Measurements from ENCODE around the gene CSNK1A1. TPM values are rescaled to one million over a fixed set of nuclear protein-coding genes. Genes with fewer than 3 reads are reported as not detected.
"Not testable (repeated sequence)": the region's sequence is repeated elsewhere in the genome, so short reads cannot be mapped to it uniquely, and the experiment has no call there.

The CSNK1A1 gene
- total RNA-seq, 1 experiment from 2014 or later = 193 TPM

- peaks cover 28% of the 10 kb centered on the region for H4K20me1 ChIP-seq (ENCODE audit: insufficient read depth, low read depth, low read length)
- H3K27me3 ChIP-seq (ENCODE audit: low read length) = no peaks in the 10 kb centered on the region
- no peak overlapping the region for H2AFZ ChIP-seq (ENCODE audit: low read length)
These were observed 29.2 kb downstream of the CSNK1A1 start for GRCh38 chr5:149521739-149522685.

GRCh38 chr5:149519601-149520000 is 31.6 kb downstream of the CSNK1A1 start:
- H2AFZ ChIP-seq (ENCODE audit: low read length) = no peak overlapping the region
- H3K27me3 ChIP-seq (ENCODE audit: low read length) = no peaks in the 10 kb centered on the region
- peaks cover 11% of the 10 kb centered on the region; the same call in 1 of the 2 replicates for H4K20me1 ChIP-seq (ENCODE audit: insufficient read depth, low read depth, low read length)
- H3K36me3 ChIP-seq (ENCODE audit: insufficient read depth, low read length) = peaks cover 50% of the 10 kb centered on the region; the same call in 1 of the 2 replicates
- no peaks in the 10 kb centered on the region for H3K9me2 ChIP-seq (replicated peaks; ENCODE audit: insufficient read depth, low read length)
- H3K4me2 ChIP-seq (ENCODE audit: low read depth, low read length, poor library complexity, severe bottlenecking) = no peak overlapping the region
- H3K27ac ChIP-seq (ENCODE audit: low read length) = no peak overlapping the region
- peaks cover 99% of the 10 kb centered on the region for H3K79me2 ChIP-seq (ENCODE audit: low read length)
- H3K9me3 ChIP-seq (ENCODE audit: low read length) = no peaks in the 10 kb centered on the region
- H3K9ac ChIP-seq (ENCODE audit: low read length) = no peak overlapping the region
- no peak overlapping the region for H3K4me3 ChIP-seq (ENCODE audit: low read length)
- peaks cover 6% of the 10 kb centered on the region; the same call in 1 of the 2 replicates for H3K4me1 ChIP-seq (ENCODE audit: low read length)
- no peak for DNase-seq

More at GRCh38 chr5:149521739-149522685, 29.2 kb downstream of the CSNK1A1 start:
- H3K4me2 ChIP-seq (ENCODE audit: low read depth, low read length, poor library complexity, severe bottlenecking) = no peak overlapping the region
- DNase-seq = no peak
- H3K4me3 ChIP-seq (ENCODE audit: low read length) = no peak overlapping the region
- H3K79me2 ChIP-seq (ENCODE audit: low read length) = peaks cover 99% of the 10 kb centered on the region
- H3K9me2 ChIP-seq (replicated peaks; ENCODE audit: insufficient read depth, low read length) = no peaks in the 10 kb centered on the region
- no peak overlapping the region for H3K9ac ChIP-seq (ENCODE audit: low read length)
- no peaks in the 10 kb centered on the region for H3K9me3 ChIP-seq (ENCODE audit: low read length)
- peaks cover 6% of the 10 kb centered on the region; the same call in 1 of the 2 replicates for H3K4me1 ChIP-seq (ENCODE audit: low read length)
- no peak overlapping the region for H3K27ac ChIP-seq (ENCODE audit: low read length)
- peaks cover 52% of the 10 kb centered on the region; the same call in 1 of the 2 replicates for H3K36me3 ChIP-seq (ENCODE audit: insufficient read depth, low read length)

- Histone ChIP-seq H4K20me1 (ENCODE audit: insufficient read depth, low read depth, low read length) (peaks cover 10% of the 10 kb centered on the region; the same call in 1 of the 2 replicates), H3K4me1 (ENCODE audit: low read length) (peaks cover 6% of the 10 kb centered on the region; the same call in 1 of the 2 replicates), H3K27me3 (ENCODE audit: low read length) (no peaks in the 10 kb centered on the region), H3K4me3 (ENCODE audit: low read length) (no peak overlapping the region), H3K9me2 (replicated peaks; ENCODE audit: insufficient read depth, low read length) (no peaks in the 10 kb centered on the region), H2AFZ (ENCODE audit: low read length) (no peak overlapping the region), H3K4me2 (ENCODE audit: low read depth, low read length, poor library complexity, severe bottlenecking) (no peak overlapping the region), H3K27ac (ENCODE audit: low read length) (no peak overlapping the region), H3K79me2 (ENCODE audit: low read length) (peaks cover 98% of the 10 kb centered on the region), H3K9me3 (ENCODE audit: low read length) (no peaks in the 10 kb centered on the region), H3K9ac (ENCODE audit: low read length) (no peak overlapping the region), H3K36me3 (ENCODE audit: insufficient read depth, low read length) (peaks cover 43% of the 10 kb centered on the region; the same call in 1 of the 2 replicates)
- no peak for DNase-seq
These were observed 32.6 kb downstream of the CSNK1A1 start for GRCh38 chr5:149518620-149519019.

GRCh38 chr5:149517461-149518122 is 33.6 kb downstream of the CSNK1A1 start:
- no peak overlapping the region for H3K4me3 ChIP-seq (ENCODE audit: low read length)
- H3K4me2 ChIP-seq (ENCODE audit: low read depth, low read length, poor library complexity, severe bottlenecking) = no peak overlapping the region
- peaks cover 6% of the 10 kb centered on the region; the same call in 1 of the 2 replicates for H3K4me1 ChIP-seq (ENCODE audit: low read length)
- H3K9ac ChIP-seq (ENCODE audit: low read length) = no peak overlapping the region
- peaks cover 98% of the 10 kb centered on the region for H3K79me2 ChIP-seq (ENCODE audit: low read length)
- no peaks in the 10 kb centered on the region for H3K9me2 ChIP-seq (replicated peaks; ENCODE audit: insufficient read depth, low read length)
- H3K27me3 ChIP-seq (ENCODE audit: low read length) = no peaks in the 10 kb centered on the region
- H3K9me3 ChIP-seq (ENCODE audit: low read length) = no peaks in the 10 kb centered on the region
- no peak for DNase-seq
- H4K20me1 ChIP-seq (ENCODE audit: insufficient read depth, low read depth, low read length) = peaks cover 9% of the 10 kb centered on the region; the same call in 1 of the 2 replicates
- no peak overlapping the region for H2AFZ ChIP-seq (ENCODE audit: low read length)
- H3K27ac ChIP-seq (ENCODE audit: low read length) = no peak overlapping the region
- peaks cover 43% of the 10 kb centered on the region; the same call in 1 of the 2 replicates for H3K36me3 ChIP-seq (ENCODE audit: insufficient read depth, low read length)

- H2AFZ ChIP-seq (ENCODE audit: low read length) = no peak overlapping the region
- DNase-seq = no peak
- H3K4me1 ChIP-seq (ENCODE audit: low read length) = peaks cover 4% of the 10 kb centered on the region; the same call in 1 of the 2 replicates
- H3K4me3 ChIP-seq (ENCODE audit: low read length) = no peak overlapping the region
- no peak overlapping the region for H3K9ac ChIP-seq (ENCODE audit: low read length)
- H3K9me3 ChIP-seq (ENCODE audit: low read length) = no peaks in the 10 kb centered on the region
- peaks cover 51% of the 10 kb centered on the region for H3K36me3 ChIP-seq (ENCODE audit: insufficient read depth, low read length)
- H3K4me2 ChIP-seq (ENCODE audit: low read depth, low read length, poor library complexity, severe bottlenecking) = no peak overlapping the region
- H4K20me1 ChIP-seq (ENCODE audit: insufficient read depth, low read depth, low read length) = peaks cover 9% of the 10 kb centered on the region; the same call in 1 of the 2 replicates
- no peak overlapping the region for H3K27ac ChIP-seq (ENCODE audit: low read length)
- H3K9me2 ChIP-seq (replicated peaks; ENCODE audit: insufficient read depth, low read length) = no peaks in the 10 kb centered on the region
- peaks cover 84% of the 10 kb centered on the region for H3K79me2 ChIP-seq (ENCODE audit: low read length)
- H3K27me3 ChIP-seq (ENCODE audit: low read length) = no peaks in the 10 kb centered on the region
These were observed 36.7 kb downstream of the CSNK1A1 start for GRCh38 chr5:149514512-149514911.

- not testable (repeated sequence) for H3K4me1 ChIP-seq (ENCODE audit: low read length); H3K9me3 ChIP-seq (ENCODE audit: low read length); H3K4me3 ChIP-seq (ENCODE audit: low read length); H4K20me1 ChIP-seq (ENCODE audit: insufficient read depth, low read depth, low read length); DNase-seq; H3K9me2 ChIP-seq (replicated peaks; ENCODE audit: insufficient read depth, low read length); H3K27me3 ChIP-seq (ENCODE audit: low read length); H2AFZ ChIP-seq (ENCODE audit: low read length); H3K9ac ChIP-seq (ENCODE audit: low read length); H3K27ac ChIP-seq (ENCODE audit: low read length); H3K4me2 ChIP-seq (ENCODE audit: low read depth, low read length, poor library complexity, severe bottlenecking)
- Histone ChIP-seq H3K36me3 (ENCODE audit: insufficient read depth, low read length) (peaks cover 50% of the 10 kb centered on the region), H3K79me2 (ENCODE audit: low read length) (peaks cover 73% of the 10 kb centered on the region)
These were observed 37.8 kb downstream of the CSNK1A1 start for GRCh38 chr5:149513372-149513947.

- H3K27me3 ChIP-seq (ENCODE audit: low read length) = no peaks in the 10 kb centered on the region
- no peaks in the 10 kb centered on the region for H3K9me3 ChIP-seq (ENCODE audit: low read length)
- H3K36me3 ChIP-seq (ENCODE audit: insufficient read depth, low read length) = peaks cover 55% of the 10 kb centered on the region
- H3K9me2 ChIP-seq (replicated peaks; ENCODE audit: insufficient read depth, low read length) = no peaks in the 10 kb centered on the region
- no peak overlapping the region for H2AFZ ChIP-seq (ENCODE audit: low read length)
- H3K79me2 ChIP-seq (ENCODE audit: low read length) = peaks cover 40% of the 10 kb centered on the region
- H4K20me1 ChIP-seq (ENCODE audit: insufficient read depth, low read depth, low read length) = 0 out of 2 replicates have a peak, but pooled peaks cover 3% of the 10 kb centered on the region
- no peaks in the 10 kb centered on the region for H3K4me1 ChIP-seq (ENCODE audit: low read length)
- no peak overlapping the region for H3K27ac ChIP-seq (ENCODE audit: low read length)
- no peak overlapping the region for H3K4me2 ChIP-seq (ENCODE audit: low read depth, low read length, poor library complexity, severe bottlenecking)
- H3K4me3 ChIP-seq (ENCODE audit: low read length) = no peak overlapping the region
- DNase-seq = no peak
- no peak overlapping the region for H3K9ac ChIP-seq (ENCODE audit: low read length)
These were observed 41.1 kb downstream of the CSNK1A1 start for GRCh38 chr5:149510136-149510535.

All from Karpas-422 (cell line).